Smooth muscle cell (in vitro differentiated cells): Measurements from ENCODE around the gene INSIG1. TPM values are rescaled to one million over a fixed set of nuclear protein-coding genes. Genes with fewer than 3 reads are reported as not detected.

ENCODE experiments used
- DNase-seq: peaks from one replicate; lab custom pipeline; 2025; ENCODE audit not compliant: unreplicated experiment; lab: John Stamatoyannopoulos, UW
- H2AFZ ChIP-seq: fragments of 200-600 bp; sonication (generic); 2 replicates; pipeline ENCODE4 v1.6.0; 2016; ENCODE audit warnings: antibody characterized with exemption, low read depth, mild to moderate bottlenecking
- H3F3A ChIP-seq: fragments of 200-600 bp; sonication (generic); 2 replicates; pipeline ENCODE4 v1.6.0; 2017; ENCODE audit warnings: antibody characterized with exemption, low read depth
- H3K27ac ChIP-seq: fragments of 200-600 bp; sonication (generic); 2 replicates; pipeline ENCODE4 v1.5.1; 2016; ENCODE audit warnings: low read depth, mild to moderate bottlenecking
- H3K27me3 ChIP-seq: fragments of 200-600 bp; sonication (generic); 2 replicates; pipeline ENCODE4 v1.6.1; 2016; ENCODE audit warnings: low read depth, mild to moderate bottlenecking
- H3K36me3 ChIP-seq: fragments of 200-600 bp; sonication (generic); 2 replicates; pipeline ENCODE4 v1.5.1; 2016; ENCODE audit warnings: low read depth
- H3K4me1 ChIP-seq: fragments of 200-600 bp; sonication (generic); 2 replicates; pipeline ENCODE4 v1.5.1; 2016; ENCODE audit warnings: low read depth
- H3K4me2 ChIP-seq: fragments of 200-600 bp; sonication (generic); 2 replicates; pipeline ENCODE4 v1.6.0; 2016; ENCODE audit warnings: mild to moderate bottlenecking
- H3K4me3 ChIP-seq: fragments of 200-600 bp; sonication (generic); 2 replicates; pipeline ENCODE4 v1.5.1; 2016; ENCODE audit warnings: mild to moderate bottlenecking
- H3K79me2 ChIP-seq: fragments of 200-600 bp; sonication (generic); 2 replicates; pipeline ENCODE4 v1.6.0; 2016; ENCODE audit warnings: low read depth, mild to moderate bottlenecking
- H3K9ac ChIP-seq: fragments of 200-600 bp; sonication (generic); 2 replicates; pipeline ENCODE4 v1.6.0; 2016; ENCODE audit warnings: low read depth
- H3K9me3 ChIP-seq: fragments of 200-600 bp; sonication (generic); replicated peaks from 2 replicates; pipeline ENCODE4 v1.5.1; 2016; ENCODE audit warnings: low read depth
- H4K20me1 ChIP-seq: fragments of 200-600 bp; sonication (generic); 2 replicates; pipeline ENCODE4 v1.6.0; 2016; ENCODE audit warnings: low read depth
- CTCF ChIP-seq: fragments of 200-600 bp; sonication (generic); IDR thresholded peaks from 2 replicates; pipeline ENCODE4 v1.5.1; 2017; ENCODE audit warnings: borderline replicate concordance, mild to moderate bottlenecking, antibody characterized with exemption; ENCODE audit not compliant: insufficient read depth, poor library complexity, severe bottlenecking
- WGBS: methylation state at CpG from one replicate; pipeline ENCODE4 v1.1.7; 2016; ENCODE audit warnings: low lambda C conversion rate; 5-methylcytosine and 5-hydroxymethylcytosine counted together
- polyA plus RNA-seq: library from polyadenylated mRNA; unstranded; fragments of >200 nt; fragmentation: Nextera tagmentation; extraction: Ambion mirVana; gene quantifications from 2 replicates; pipeline ENCODE4 v1.2.1, GENCODE V29; 2016
- total RNA-seq: library from RNA; depleted of rRNA; stranded (reverse); fragments of >200 nt; gene quantifications from 2 replicates; pipeline ENCODE4 v1.2.3, GENCODE V29; 2014

INSIG1 gene
- total and polyA plus RNA-seq, 2 experiments from 2014 or later = 277 to 302 TPM

- 80% methylated on average over 5 of the region's 5 CpGs for WGBS
- no peaks in the 10 kb centered on the region for H3K27me3 ChIP-seq
- H3K27ac ChIP-seq = no peak overlapping the region
- H3K36me3 ChIP-seq = no peaks in the 10 kb centered on the region
- H3K4me2 ChIP-seq = no peak overlapping the region
- no peaks in the 10 kb centered on the region for H3K4me1 ChIP-seq
- DNase-seq = no peak
- no peaks in the 10 kb centered on the region for H3F3A ChIP-seq
- H3K9ac ChIP-seq = no peak overlapping the region
- no peak for TF ChIP-seq CTCF
- no peaks in the 10 kb centered on the region for H3K9me3 ChIP-seq
- no peak overlapping the region for H2AFZ ChIP-seq
- H3K4me3 ChIP-seq = no peak overlapping the region
- no peaks in the 10 kb centered on the region for H3K79me2 ChIP-seq
- H4K20me1 ChIP-seq = no peaks in the 10 kb centered on the region
Measured at GRCh38 chr7:155341463-155341983, 43.8 kb downstream of the INSIG1 start.

GRCh38 chr7:155342313-155342712 lies 44.6 kb downstream of the INSIG1 start:
- 85% methylated on average over 11 of the region's 11 CpGs for WGBS
- no peak overlapping the region for H3K9ac ChIP-seq
- no peak overlapping the region for H3K4me3 ChIP-seq
- H4K20me1 ChIP-seq = no peaks in the 10 kb centered on the region
- no peaks in the 10 kb centered on the region for H3K36me3 ChIP-seq
- H3K27ac ChIP-seq = no peak overlapping the region
- H3K27me3 ChIP-seq = no peaks in the 10 kb centered on the region
- H2AFZ ChIP-seq = no peak overlapping the region
- H3K4me1 ChIP-seq = no peaks in the 10 kb centered on the region
- H3K79me2 ChIP-seq = no peaks in the 10 kb centered on the region
- H3F3A ChIP-seq = no peaks in the 10 kb centered on the region
- H3K4me2 ChIP-seq = no peak overlapping the region
- H3K9me3 ChIP-seq = no peaks in the 10 kb centered on the region
- no peak for TF ChIP-seq CTCF
- DNase-seq = no peak

GRCh38 chr7:155343150-155343549 lies 45.5 kb downstream of the INSIG1 start:
- Histone ChIP-seq H3K4me2 (no peak overlapping the region), H3K9me3 (no peaks in the 10 kb centered on the region), H3K36me3 (no peaks in the 10 kb centered on the region), H2AFZ (no peak overlapping the region), H4K20me1 (no peaks in the 10 kb centered on the region), H3K27me3 (no peaks in the 10 kb centered on the region), H3F3A (no peaks in the 10 kb centered on the region), H3K4me1 (no peaks in the 10 kb centered on the region), H3K79me2 (no peaks in the 10 kb centered on the region), H3K9ac (no peak overlapping the region), H3K4me3 (no peak overlapping the region), H3K27ac (no peak overlapping the region)
- WGBS = 99% methylated on average over 7 of the region's 7 CpGs
- DNase-seq = no peak
- TF ChIP-seq CTCF = no peak

DNA sequence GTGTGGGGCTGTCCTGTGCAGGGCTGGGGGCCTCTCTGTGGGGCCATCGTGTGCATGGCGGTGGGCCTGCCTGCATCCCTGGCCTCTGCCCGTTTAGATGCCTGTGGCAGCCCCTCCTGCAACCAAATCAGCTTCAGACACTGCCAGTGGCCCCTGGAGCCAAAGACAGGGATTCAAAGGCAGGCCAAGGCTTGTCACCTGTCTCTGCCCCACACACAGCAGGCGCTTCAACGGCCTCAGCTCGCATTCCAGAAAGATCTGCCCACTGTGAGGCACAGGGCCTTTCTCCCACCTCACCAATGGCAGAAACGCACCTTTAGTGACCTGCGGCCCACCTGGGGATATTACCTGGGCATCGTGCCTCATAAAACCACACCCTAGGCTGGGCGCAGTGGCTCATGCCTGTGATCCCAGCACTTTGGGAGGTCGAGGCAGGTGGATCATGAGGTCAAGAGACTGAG lies 46.0 kb downstream of the INSIG1 start:
- H3K79me2 ChIP-seq = no peaks in the 10 kb centered on the region
- no peak overlapping the region for H3K4me2 ChIP-seq
- no peaks in the 10 kb centered on the region for H4K20me1 ChIP-seq
- no peak overlapping the region for H3K27ac ChIP-seq
- no peaks in the 10 kb centered on the region for H3K4me1 ChIP-seq
- H3K9ac ChIP-seq = no peak overlapping the region
- no peaks in the 10 kb centered on the region for H3F3A ChIP-seq
- TF ChIP-seq CTCF = no peak
- no peak for DNase-seq
- 88% methylated on average over 11 of the region's 11 CpGs for WGBS
- no peaks in the 10 kb centered on the region for H3K27me3 ChIP-seq
- H3K4me3 ChIP-seq = no peak overlapping the region
- no peaks in the 10 kb centered on the region for H3K36me3 ChIP-seq
- no peaks in the 10 kb centered on the region for H3K9me3 ChIP-seq
- H2AFZ ChIP-seq = no peak overlapping the region
